ENCODE measurements around the gene TES.

DNA sequence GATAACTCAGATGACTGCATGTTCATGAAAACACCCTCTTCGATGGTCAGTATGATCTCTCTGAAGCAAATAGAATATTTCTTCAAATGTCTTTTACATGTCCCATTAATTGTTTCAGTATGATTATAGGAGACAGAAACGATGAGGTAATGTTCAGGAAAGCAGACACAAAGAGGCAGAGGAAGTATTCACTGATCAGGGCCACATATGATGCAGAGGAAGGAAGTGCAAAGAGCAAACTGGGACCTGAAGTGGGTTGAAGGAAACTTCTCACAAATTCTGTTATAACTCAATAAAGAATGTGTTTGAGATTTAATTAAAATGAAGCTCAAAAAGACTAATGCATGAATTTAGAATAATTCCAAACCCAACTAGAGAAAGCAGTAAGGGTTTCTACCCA lies 70.5 kb downstream of the TES start:
- TF ChIP-seq POLR2A (IDR thresholded peaks at IDR 0.05): no peak
- TF ChIP-seq, protein P1, sequence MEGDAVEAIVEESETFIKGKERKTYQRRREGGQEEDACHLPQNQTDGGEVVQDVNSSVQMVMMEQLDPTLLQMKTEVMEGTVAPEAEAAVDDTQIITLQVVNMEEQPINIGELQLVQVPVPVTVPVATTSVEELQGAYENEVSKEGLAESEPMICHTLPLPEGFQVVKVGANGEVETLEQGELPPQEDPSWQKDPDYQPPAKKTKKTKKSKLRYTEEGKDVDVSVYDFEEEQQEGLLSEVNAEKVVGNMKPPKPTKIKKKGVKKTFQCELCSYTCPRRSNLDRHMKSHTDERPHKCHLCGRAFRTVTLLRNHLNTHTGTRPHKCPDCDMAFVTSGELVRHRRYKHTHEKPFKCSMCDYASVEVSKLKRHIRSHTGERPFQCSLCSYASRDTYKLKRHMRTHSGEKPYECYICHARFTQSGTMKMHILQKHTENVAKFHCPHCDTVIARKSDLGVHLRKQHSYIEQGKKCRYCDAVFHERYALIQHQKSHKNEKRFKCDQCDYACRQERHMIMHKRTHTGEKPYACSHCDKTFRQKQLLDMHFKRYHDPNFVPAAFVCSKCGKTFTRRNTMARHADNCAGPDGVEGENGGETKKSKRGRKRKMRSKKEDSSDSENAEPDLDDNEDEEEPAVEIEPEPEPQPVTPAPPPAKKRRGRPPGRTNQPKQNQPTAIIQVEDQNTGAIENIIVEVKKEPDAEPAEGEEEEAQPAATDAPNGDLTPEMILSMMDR (IDR thresholded peaks at IDR 0.05): no peak

Measured in body of pancreas (tissue), 4 donors.